Ecto neural progenitor cell (in vitro differentiated cells): Measurements from ENCODE around the gene PRKCQ.
"Not testable (repeated sequence)": the region's sequence is repeated elsewhere in the genome, so short reads cannot be mapped to it uniquely, and the experiment has no call there.

Source experiments
- DNase-seq: peaks from one replicate; pipeline ENCODE4 v3.0.0-alpha.2; 2018; ENCODE audit warnings: low spot score

Gene PRKCQ

DNA sequence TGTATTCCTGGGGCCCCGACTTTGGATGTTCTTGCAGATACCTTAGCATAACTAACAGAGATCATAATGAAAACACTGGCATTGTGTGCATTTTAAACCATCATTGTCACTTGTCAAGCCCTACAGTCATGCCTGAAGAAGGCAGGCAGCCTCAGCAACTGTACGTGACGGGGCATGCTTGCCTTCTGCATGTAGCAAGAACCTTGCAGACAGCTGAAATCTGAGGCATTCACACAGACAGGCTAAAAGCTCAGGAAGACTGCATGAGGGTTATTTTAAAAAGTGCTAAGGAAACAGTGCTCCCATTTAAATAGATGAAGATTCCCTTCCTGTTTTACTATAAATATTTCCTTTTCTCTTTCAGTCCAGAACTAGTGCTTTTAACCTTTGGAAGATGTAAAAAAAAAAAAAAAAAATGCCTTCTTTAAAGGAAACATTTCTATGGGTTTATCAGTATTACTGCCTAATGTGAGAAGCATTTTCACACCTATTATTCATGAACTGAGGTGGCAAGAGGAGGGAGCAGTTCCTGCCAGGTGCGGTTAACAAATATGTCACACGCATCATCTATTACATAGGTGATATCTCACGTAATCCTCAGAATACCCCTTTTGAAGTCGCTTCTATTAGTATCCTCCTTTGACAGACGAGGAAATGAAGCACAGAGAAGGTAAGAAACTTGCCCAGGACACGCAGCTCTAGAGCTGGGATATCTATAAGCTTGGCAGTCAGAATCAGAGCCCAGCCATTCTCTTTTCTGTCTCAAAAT lies 88.1 kb downstream of the PRKCQ start:
- DNase-seq: no peak

DNA sequence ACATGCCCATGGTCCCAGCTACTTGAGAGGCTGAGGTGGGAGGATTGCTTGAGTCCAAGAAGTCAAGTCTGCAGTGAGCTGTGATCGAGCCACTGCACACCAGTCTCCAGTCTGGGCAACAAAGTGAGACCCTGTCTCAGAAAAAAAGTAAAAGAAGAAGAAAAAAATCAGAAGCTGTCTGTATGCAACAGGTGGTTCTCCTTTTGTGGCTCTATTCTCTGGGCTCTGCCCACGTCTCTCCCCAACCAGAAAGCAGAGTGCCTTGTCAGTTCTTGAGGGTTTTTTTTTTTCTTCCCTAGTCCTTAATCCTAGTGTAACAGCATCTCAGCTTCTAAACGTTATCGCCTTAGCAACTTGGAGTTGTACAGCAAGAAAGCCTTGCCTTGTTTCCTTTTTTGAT lies 89.5 kb downstream of the PRKCQ start:
- no peak for DNase-seq

DNA sequence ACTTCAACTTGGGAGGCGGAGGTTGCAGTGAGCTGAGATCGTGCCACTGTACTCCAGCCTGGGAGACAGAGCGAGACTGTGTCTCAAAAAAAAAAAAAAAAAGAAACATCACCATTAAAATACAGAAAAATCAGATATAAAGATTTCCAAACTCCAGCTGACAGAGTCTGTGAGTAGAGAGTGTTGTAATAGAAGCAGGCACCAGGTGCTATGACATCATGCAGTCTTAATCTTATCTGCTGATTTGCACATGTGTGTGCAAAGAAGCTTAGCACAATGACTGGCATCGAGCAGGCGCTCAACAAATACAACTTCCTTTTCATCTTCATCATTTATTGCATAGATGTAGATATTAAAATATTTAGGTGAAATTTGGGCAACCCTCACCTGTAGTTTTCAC lies 92.2 kb downstream of the PRKCQ start:
- no peak for DNase-seq

DNA sequence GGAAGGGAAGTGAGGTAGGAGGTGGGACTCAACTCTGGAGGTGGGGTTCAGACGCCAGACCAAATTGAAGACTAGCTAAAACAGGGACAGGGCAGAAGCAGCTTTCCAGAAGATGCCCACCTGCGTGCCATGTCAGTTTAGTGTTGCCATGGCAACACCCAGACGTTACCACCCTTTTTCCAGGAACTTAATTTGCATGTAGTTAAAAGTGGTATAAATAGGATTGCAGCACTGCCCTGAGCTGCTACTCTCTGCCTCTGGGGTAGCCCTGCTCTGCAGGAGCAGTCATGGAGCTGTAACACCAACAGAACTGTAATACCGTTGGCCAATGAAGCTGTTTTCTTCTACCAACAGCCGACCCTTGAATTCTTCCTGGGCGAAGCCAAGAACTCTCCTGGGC lies 93.8 kb downstream of the PRKCQ start:
- no peak for DNase-seq

DNA sequence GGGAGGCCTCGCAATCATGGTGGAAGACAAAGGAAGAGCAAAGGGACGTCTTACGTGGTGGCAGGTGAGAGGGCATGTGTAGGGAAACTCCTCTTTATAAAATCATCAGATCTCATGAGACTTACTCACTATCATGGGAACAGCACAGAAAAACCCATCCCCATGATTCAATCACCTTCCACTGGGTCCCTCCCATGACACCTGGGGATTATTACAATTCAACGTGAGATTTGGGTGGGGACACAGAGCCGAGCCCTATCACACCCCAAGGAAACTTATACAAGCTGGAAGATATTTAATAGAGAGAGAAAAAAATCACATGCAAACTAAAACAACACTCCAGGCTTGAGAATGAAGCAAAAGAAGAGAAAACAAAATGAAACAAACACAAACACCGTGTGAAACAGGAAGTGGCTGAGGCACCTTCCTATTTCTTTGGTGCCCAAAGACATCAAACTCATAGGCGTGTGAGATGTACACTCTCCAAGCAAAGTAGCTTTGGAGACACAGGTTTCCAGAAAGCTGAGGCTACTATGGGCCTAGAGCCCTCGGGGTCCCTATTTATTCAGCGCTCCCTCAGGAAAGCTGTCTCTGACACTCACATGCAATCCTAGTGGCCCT lies 97.2 kb downstream of the PRKCQ start:
- no peak for DNase-seq

DNA sequence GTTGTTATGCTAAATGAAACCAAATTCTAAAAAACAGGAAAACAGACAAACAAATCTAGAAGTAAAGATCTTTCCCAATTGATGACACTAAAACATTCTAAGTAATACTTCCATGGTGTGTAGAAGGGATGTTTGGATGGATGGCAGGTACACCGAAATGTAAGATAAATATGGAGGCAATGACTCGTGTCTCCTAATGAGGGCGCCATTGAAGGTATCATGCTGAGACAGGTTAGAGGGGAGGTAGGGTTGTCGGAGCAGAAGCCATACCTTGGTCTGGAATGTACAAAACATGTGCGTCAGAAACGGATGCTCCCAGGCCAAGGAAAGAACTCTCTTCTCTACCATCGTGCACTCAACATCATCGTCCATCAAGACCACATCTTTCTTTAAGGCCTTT lies 101.4 kb downstream of the PRKCQ start:
- DNase-seq: no peak

DNA sequence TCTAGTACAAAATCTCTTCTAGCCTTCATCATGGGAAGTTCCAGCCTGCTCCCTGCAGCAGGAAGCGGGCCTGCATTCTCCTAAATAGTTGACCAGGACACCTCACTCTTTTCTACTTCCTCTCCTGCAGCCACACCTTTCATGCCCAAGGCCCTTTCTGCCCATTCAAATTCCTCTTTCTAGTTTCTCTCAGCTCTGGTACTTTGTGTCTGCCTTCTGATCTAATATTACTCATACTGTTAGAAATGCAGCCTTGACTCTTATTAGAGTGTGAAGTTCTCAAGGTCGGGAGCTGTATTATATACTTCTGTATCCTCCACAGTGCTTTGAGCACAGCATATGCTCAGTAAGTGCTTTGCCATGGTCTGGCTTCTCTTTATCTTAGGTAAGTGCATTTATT lies 103.1 kb downstream of the PRKCQ start:
- DNase-seq: no peak

DNA sequence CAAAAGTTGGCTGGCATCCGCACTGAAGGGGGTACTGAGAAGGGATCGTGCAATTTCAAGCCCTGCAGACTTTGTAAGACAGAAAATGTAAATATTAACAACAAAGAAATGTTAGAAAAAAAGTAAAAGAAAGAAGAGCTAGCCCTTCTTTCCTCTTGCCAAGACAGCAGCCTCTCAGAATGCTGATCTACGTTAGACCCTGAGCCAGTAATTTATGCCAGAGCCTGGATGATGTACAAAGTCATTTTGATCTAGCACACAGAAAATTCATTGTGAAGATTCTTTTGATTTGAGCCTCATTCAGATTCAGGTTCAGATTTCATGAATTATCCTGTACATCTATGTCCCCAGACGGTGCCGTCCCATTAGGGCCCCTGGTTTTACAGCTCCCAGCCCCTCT lies 105.2 kb downstream of the PRKCQ start:
- DNase-seq: no peak

GRCh38 chr10:6473901-6474370 lies 106.1 kb downstream of the PRKCQ start:
- DNase-seq: no peak

DNA sequence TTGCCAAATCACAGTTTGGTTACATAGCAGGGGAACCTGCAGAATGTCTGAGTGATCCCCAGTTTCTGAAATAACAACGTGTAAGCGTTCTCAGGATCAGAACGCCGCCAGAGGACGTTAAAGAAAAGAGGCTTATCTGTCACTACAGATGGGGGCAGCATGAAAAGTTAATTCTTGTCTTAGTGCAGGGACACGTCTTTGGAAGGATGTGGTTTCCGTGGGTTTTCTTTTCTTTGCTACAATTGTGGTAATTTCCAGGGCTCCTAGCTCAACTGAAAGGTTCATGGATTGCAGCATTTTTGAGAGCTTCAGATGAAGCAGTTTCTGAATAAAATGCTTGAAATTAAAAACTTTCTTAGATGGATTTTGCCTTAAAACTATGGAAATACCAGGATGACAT lies 106.6 kb downstream of the PRKCQ start:
- no peak for DNase-seq

- DNase-seq: not testable (repeated sequence)
These were observed 107.4 kb downstream of the PRKCQ start for GRCh38 chr10:6472710-6473005.

GRCh38 chr10:6470894-6471618 lies 109.0 kb downstream of the PRKCQ start:
- DNase-seq: no peak

GRCh38 chr10:6469661-6470060 lies 110.4 kb downstream of the PRKCQ start:
- DNase-seq: no peak

- no peak for DNase-seq
These were observed 114.0 kb downstream of the PRKCQ start for GRCh38 chr10:6465854-6466601.

DNA sequence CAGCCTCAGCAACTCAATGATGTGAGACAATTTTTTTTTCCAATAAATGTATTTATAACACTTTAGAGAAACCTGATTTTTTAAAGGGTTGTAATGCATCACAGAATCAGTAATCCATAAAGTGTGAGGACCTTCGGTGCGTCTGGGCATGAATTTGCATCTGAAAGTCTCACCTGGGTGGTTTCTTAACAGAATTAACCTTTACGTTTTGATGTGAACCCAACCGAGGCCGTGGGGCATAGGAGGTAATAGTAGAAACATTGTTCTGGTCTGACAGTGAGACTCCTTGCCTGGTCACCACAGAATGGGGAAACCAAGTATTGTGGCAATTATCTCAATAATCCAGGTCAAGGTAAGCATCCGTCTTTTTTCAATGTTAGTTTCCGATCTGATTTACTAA lies 114.6 kb downstream of the PRKCQ start:
- no peak for DNase-seq

- no peak for DNase-seq
These were observed 115.1 kb downstream of the PRKCQ start for GRCh38 chr10:6464862-6465430.

- no peak for DNase-seq
These were observed 116.7 kb downstream of the PRKCQ start for GRCh38 chr10:6463366-6463765.

GRCh38 chr10:6461961-6462360 lies 118.1 kb downstream of the PRKCQ start:
- no peak for DNase-seq

GRCh38 chr10:6460861-6461409 lies 119.1 kb downstream of the PRKCQ start:
- no peak for DNase-seq

GRCh38 chr10:6458814-6459213 lies 121.3 kb downstream of the PRKCQ start:
- DNase-seq: no peak

DNA sequence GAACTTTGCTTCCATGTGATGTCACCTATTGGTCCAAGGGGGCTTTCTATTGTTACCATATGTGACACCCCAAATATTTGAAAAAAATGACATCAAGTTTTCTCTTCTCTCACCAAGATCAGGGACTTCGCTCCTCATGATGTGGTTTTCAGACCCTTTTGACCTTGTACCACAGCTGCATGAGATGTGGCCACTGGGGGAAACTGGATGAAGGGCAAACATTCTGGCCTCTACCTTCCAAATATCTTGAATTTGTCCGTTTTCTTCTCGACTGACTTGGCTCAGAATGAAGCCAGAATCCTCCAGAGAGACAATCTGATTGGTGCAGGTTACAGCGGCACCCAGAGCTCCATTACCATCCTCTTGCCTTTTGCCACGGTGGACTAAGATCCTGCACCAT lies 122.7 kb downstream of the PRKCQ start:
- DNase-seq: no peak

DNA sequence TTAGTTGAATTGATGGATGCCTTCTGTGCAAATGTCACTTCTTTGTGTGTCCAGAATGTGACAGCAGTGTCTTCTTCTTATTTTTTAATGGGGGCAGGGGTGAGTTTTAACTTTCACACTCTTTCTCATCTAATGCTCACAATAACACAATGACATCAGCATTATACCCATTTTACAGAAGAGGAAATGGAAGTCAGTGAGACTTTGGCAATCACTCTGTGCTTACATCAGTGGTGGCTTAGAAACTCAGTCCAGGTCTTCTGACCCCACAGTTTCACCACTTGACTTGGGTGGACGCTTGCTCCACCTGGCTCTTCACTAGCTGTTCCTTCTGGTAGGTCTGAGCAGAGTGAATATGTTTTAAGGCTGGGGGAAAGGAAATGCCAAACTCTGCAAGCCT lies 124.0 kb downstream of the PRKCQ start:
- no peak for DNase-seq
